Heart left ventricle (tissue), 16 donors: ENCODE results near the gene KRT16. TPM values are rescaled to one million over a fixed set of nuclear protein-coding genes. Genes with fewer than 3 reads are reported as not detected.
"Not testable (repeated sequence)": the region's sequence is repeated elsewhere in the genome, so short reads cannot be mapped to it uniquely, and the experiment has no call there.

Experiments
- ATAC-seq, 4 donors: fragments of 200-7000 bp; cut with Tn5 transposase; one replicate each; pipeline ENCODE4 v1.9.1; 2020 to 2022; ENCODE audit warnings: moderate library complexity in 4 of 4, mild to moderate bottlenecking in 3 of 4, moderate number of reproducible peaks in 1 of 4
- DNase-seq, 5 donors: peaks; one replicate each; pipeline ENCODE4 v3.0.0-alpha.2; 2020
- H3K27ac ChIP-seq, 12 donors: fragments of 200-600 bp; sonication (generic) in 4 of 12; one replicate each; pipeline versions ENCODE4 v1.5.0 to v1.8.0; 2016 to 2022; ENCODE audit warnings: mild to moderate bottlenecking in 2 of 12
- H3K27me3 ChIP-seq, 9 donors: fragments of 200-600 bp; sonication (generic) in 2 of 9; one replicate each; pipeline versions ENCODE4 v1.5.1 to v1.8.0; 2016 to 2022; ENCODE audit warnings: mild to moderate bottlenecking in 3 of 9
- H3K36me3 ChIP-seq, 9 donors: fragments of 200-600 bp; sonication (generic) in 2 of 9; one replicate each; pipeline versions ENCODE4 v1.5.0 to v1.8.0; 2018 to 2022; ENCODE audit warnings: mild to moderate bottlenecking in 2 of 9
- H3K4me1 ChIP-seq, 12 donors: fragments of 200-600 bp; sonication (generic) in 4 of 12; one replicate each; pipeline versions ENCODE4 v1.5.0 to v1.8.0; 2016 to 2022; ENCODE audit warnings: mild to moderate bottlenecking in 3 of 12
- H3K4me3 ChIP-seq, 12 donors: fragments of 200-600 bp; sonication (generic) in 4 of 12; one replicate each; pipeline versions ENCODE4 v1.5.0 to v1.8.0; 2017 to 2022; ENCODE audit warnings: mild to moderate bottlenecking in 9 of 12, moderate library complexity in 4 of 12
- H3K9me3 ChIP-seq, 12 donors: fragments of 200-600 bp; sonication (generic) in 4 of 12; one replicate each; pipeline versions ENCODE4 v1.5.0 to v1.8.0; 2016 to 2022; ENCODE audit warnings: mild to moderate bottlenecking in 1 of 12
- CTCF ChIP-seq, 12 donors: fragments of 200-600 bp; sonication (generic) in 4 of 12; IDR thresholded peaks; one replicate each; pipeline versions ENCODE4 v1.5.0 to v1.8.0; 2018 to 2022; ENCODE audit warnings: antibody characterized with exemption in 12 of 12, mild to moderate bottlenecking in 5 of 12
- POLR2A ChIP-seq, 2 donors: fragments of 450-650 bp; IDR thresholded peaks; one replicate each; pipeline ENCODE4 v1.6.1; 2017; ENCODE audit warnings: antibody characterized with exemption in 2 of 2, mild to moderate bottlenecking in 2 of 2, moderate library complexity in 2 of 2
- WGBS, 4 donors: extraction: QIAGEN DNeasy Blood & Tissue Kit in 2 of 4; methylation state at CpG; one replicate each; pipeline versions ENCODE4 v1.1.5 to v1.1.7; 2013 to 2018; 5-methylcytosine and 5-hydroxymethylcytosine counted together
- intact Hi-C, 10 donors: fragments of 100-400 bp; cut with DNase I; formaldehyde crosslinking; loops; one replicate each; pipeline versions ENCODE4 v1.11.1 to v1.14.2; 2022
- polyA plus RNA-seq, 2 donors: library from polyadenylated mRNA; stranded (reverse); fragments of 200-250 nt; gene quantifications; one replicate each; pipeline ENCODE4 v1.2.3, GENCODE V29; 2013
- total RNA-seq, 9 donors: library from RNA; depleted of rRNA in 2 of 9; stranded (reverse); fragments of >200 nt in 2 of 9; fragmentation: NEBNext Ultra II Directional in 3 of 9; extraction: Animal tissue kit (Norgen Biotek cat#: 25700) in 3 of 9; gene quantifications; one replicate each; pipeline versions ENCODE4 v1.1.0 to v1.2.4, GENCODE V29; 2016 to 2023
- donor health status: ischemic (EF 13 %, LVEDD 7.1; RV severe dilation, severe dysfunction).
- donor health status: healthy with polysubstance abuse.
- donor health status: DM: no; HTN: yes; CAD: no.
- donor health status: DM: no; HTN: no; CAD: no.
- donor health status: ischemic (EF 25% LVEDD 6.9; RV normal size, moderate dysfunction).
- donor health status: ischemic (EF 25% LVEDD 5.7; RV mildly dilated, moderate dysfunction).
- donor health status: healthy.
- donor health status: DM: yes; HTN: yes; CAD: no.
- donor health status: ischemic (EF 35%, LVEDD 5.7; RV mildly dilated, moderate dysfunction).
- donor health status: nonischemic (EF 11% LVEDD 7.7; RV severe dilation, severe dysfunction).
- donor health status: DM: yes; HTN: yes; CAD: no.
- donor health status: PGD.
- donor health status: ischemic (EF 29% LVEDD 5.4; RV normal size, mild dysfunction).
- donor health status: nonischemic (EF 23%, LVEDD 6.1; RV moderate dilation, normal function).

KRT16 gene
- total and polyA plus RNA-seq, 11 donors, result 0.06 TPM; not detected in 10

- TF ChIP-seq POLR2A (IDR thresholded peaks at IDR 0.05) (no peak), CTCF (IDR thresholded peaks at IDR 0.05) (no peak)
- H3K36me3 ChIP-seq, result no peaks in the 10 kb centered on the region
- DNase-seq, result peak; percentile 45 to 54 (median 45)
These were observed 13.0 kb upstream of the KRT16 start for GRCh38 chr17:41625602-41626001.

GRCh38 chr17:41624208-41625101 is 11.9 kb upstream of the KRT16 start, which contains the start of gene KRT17:
KRT17 (minus strand) TSS chr17:41624575; CDS start chr17:41624509, 66 bp downstream.
- WGBS, 4 donors, result 80 to 86% (median 81%) methylated on average over 21 to 33 of the region's 33 CpGs
- intact Hi-C loops, result no loop called here
- no peaks in the 10 kb centered on the region for H3K36me3 ChIP-seq
- DNase-seq, result peak in 1 of 5 donors; percentile 39
- peaks cover 0 to 5% (median 0%) of the 10 kb centered on the region in 12 donors for H3K4me1 ChIP-seq
- no peaks in the 10 kb centered on the region for H3K27me3 ChIP-seq
- no peak within 1 kb of the TSS for H3K4me3 ChIP-seq
- H3K27ac ChIP-seq, result no peak within 1 kb of the TSS
- no peak for ATAC-seq
- no peaks in the 10 kb centered on the region for H3K9me3 ChIP-seq
- TF ChIP-seq POLR2A (IDR thresholded peaks at IDR 0.05) (no peak), CTCF (IDR thresholded peaks at IDR 0.05) (no peak)

More at GRCh38 chr17:41625602-41626001, 13.0 kb upstream of the KRT16 start:
- no peaks in the 10 kb centered on the region for H3K27me3 ChIP-seq
- intact Hi-C loops, result no loop called here
- peak in 1 of 4 donors; percentile 77 for ATAC-seq
- WGBS, 4 donors, result 48 to 83% (median 63%) methylated on average over 2 to 16 of the region's 16 CpGs
- H3K4me3 ChIP-seq, result no peak overlapping the region
- peaks cover 0 to 5% (median 0%) of the 10 kb centered on the region in 12 donors for H3K4me1 ChIP-seq
- no peaks in the 10 kb centered on the region for H3K9me3 ChIP-seq
- no peak overlapping the region for H3K27ac ChIP-seq

- DNase-seq, ATAC-seq, H3K4me3 ChIP-seq, H3K27ac ChIP-seq, intact Hi-C loops, H3K36me3 ChIP-seq, H3K9me3 ChIP-seq, H3K27me3 ChIP-seq, H3K4me1 ChIP-seq: not testable (repeated sequence)
- 66 to 77% (median 74%) methylated on average over 8 to 10 of the region's 10 CpGs for WGBS, 4 donors
These were observed 10.8 kb upstream of the KRT16 start for GRCh38 chr17:41623184-41623861.

- H3K27me3 ChIP-seq, ATAC-seq, H3K27ac ChIP-seq, intact Hi-C loops, DNase-seq, H3K36me3 ChIP-seq, H3K9me3 ChIP-seq, H3K4me3 ChIP-seq, H3K4me1 ChIP-seq: not testable (repeated sequence)
- 74 to 82% (median 78%) methylated on average over 10 to 19 of the region's 19 CpGs for WGBS, 4 donors
These were observed 10.0 kb upstream of the KRT16 start for GRCh38 chr17:41622340-41623183.
